K562 (cell line): ENCODE results near the gene RO60. TPM values are rescaled to one million over a fixed set of nuclear protein-coding genes. Genes with fewer than 3 reads are reported as not detected.
A peak's percentile ranks its signal among the peaks of the same experiment; 100 is the strongest.

ENCODE experiments used
- CXXC5 ChIP-seq: fragments of 250-450 bp; sonication (Bioruptor Pico); IDR thresholded peaks from 2 replicates; pipeline ENCODE4 v1.8.0; 2022; ENCODE audit warnings: inconsistent platforms, mild to moderate bottlenecking, moderate library complexity
- FOXK2 ChIP-seq, 2 experiments: fragments of 450-650 bp; IDR thresholded peaks in 1 of 2; conservative IDR thresholded peaks in 1 of 2; 2 replicates each; pipeline ENCODE4 v1.6.1; 2016; ENCODE audit warnings: low read depth in 2 of 2, mild to moderate bottlenecking in 1 of 2
- FOXO4 ChIP-seq: fragments of 450-650 bp; formaldehyde crosslinking; IDR thresholded peaks from 2 replicates; pipeline ENCODE4 v1.4.0; 2020; ENCODE audit warnings: mild to moderate bottlenecking, moderate library complexity
- GABPA ChIP-seq: fragments of 200-800 bp; sonication (Bioruptor generic); conservative IDR thresholded peaks from 2 replicates; pipeline ENCODE4 v1.6.1; 2016; ENCODE audit warnings: low read depth, missing genetic modification characterization, missing compliant biosample characterization
- PRMT5 ChIP-seq: sonication (generic); formaldehyde crosslinking; IDR thresholded peaks from 2 replicates; pipeline ENCODE4 v1.5.0; 2020; ENCODE audit warnings: missing genetic modification reagents
- SIN3A ChIP-seq, 2 experiments: fragments of 150-350 bp in 1 of 2; IDR thresholded peaks; 2 replicates each; pipeline ENCODE4 v1.6.1; 2011 to 2016; ENCODE audit warnings: borderline replicate concordance in 2 of 2, low read depth in 2 of 2, low read length in 2 of 2, mild to moderate bottlenecking in 2 of 2, moderate library complexity in 2 of 2; ENCODE audit not compliant: control insufficient read depth in 1 of 2
- SIX5 ChIP-seq, 2 experiments: IDR thresholded peaks; 2 replicates each; pipeline ENCODE4 v1.6.1; 2011; ENCODE audit warnings: low read length in 2 of 2, borderline replicate concordance in 1 of 2, low read depth in 1 of 2, mild to moderate bottlenecking in 1 of 2, moderate library complexity in 1 of 2; ENCODE audit not compliant: insufficient read depth in 1 of 2
- U2AF2 ChIP-seq: fragments of 200-400 bp; formaldehyde crosslinking; optimal IDR thresholded peaks from 2 replicates; pipeline ENCODE3; 2017; ENCODE audit warnings: low read depth, mild to moderate bottlenecking, low read length
- ZBTB7A ChIP-seq: IDR thresholded peaks from 2 replicates; pipeline ENCODE4 v1.6.1; 2011; ENCODE audit warnings: low read depth, mild to moderate bottlenecking, low read length, moderate library complexity, borderline replicate concordance; ENCODE audit not compliant: control insufficient read depth
- ZNF133 ChIP-seq: fragments of 250-450 bp; sonication (Bioruptor Pico); IDR thresholded peaks from 2 replicates; pipeline ENCODE4 v1.4.0; 2020; ENCODE audit warnings: mild to moderate bottlenecking
- ZNF75A ChIP-seq: fragments of 450-650 bp; formaldehyde crosslinking; IDR thresholded peaks from 2 replicates; pipeline ENCODE4 v1.4.0; 2020; ENCODE audit warnings: mild to moderate bottlenecking
- polyA plus RNA-seq, 8 experiments: library from polyadenylated mRNA; depleted of rRNA in 4 of 8; stranded (reverse) in 5 of 8; unstranded in 3 of 8; fragments of >200 nt; fragmentation: Nextera tagmentation in 2 of 8; fragmentation: Illumina TruSeq in 1 of 8; extraction: Ambion mirVana in 2 of 8; extraction: Trizol in 1 of 8; gene quantifications; 2 replicates each; pipeline versions ENCODE4 v1.2.1 to v1.2.3, GENCODE V29; 2011 to 2014; ENCODE audit warnings: inconsistent platforms in 1 of 8, missing spikeins in 1 of 8
- total RNA-seq, 7 experiments: library from RNA; depleted of rRNA in 6 of 7; stranded (reverse); fragments of >200 nt in 6 of 7; fragmentation: Illumina TruSeq in 2 of 7; extraction: Trizol in 2 of 7; gene quantifications; 2 replicates each; pipeline versions ENCODE4 v1.2.1 to v1.2.3, GENCODE V29; 2011 to 2021; ENCODE audit warnings: low replicate concordance in 1 of 7
- TF ChIP-seq, protein P1 (sequence below): sonication (generic); formaldehyde crosslinking; IDR thresholded peaks from 2 replicates; pipeline ENCODE4 v1.8.1; 2023; ENCODE audit warnings: missing genetic modification reagents, mild to moderate bottlenecking, borderline replicate concordance
- TF ChIP-seq, protein P2 (sequence below): fragments of 250-450 bp; sonication (Bioruptor Pico); IDR thresholded peaks from 2 replicates; pipeline ENCODE4 v1.9.0; 2021; ENCODE audit warnings: mild to moderate bottlenecking
- TF ChIP-seq, protein P3 (sequence below), 2 experiments: IDR thresholded peaks; 2 replicates each; pipeline ENCODE4 v1.6.1; 2011; ENCODE audit warnings: borderline replicate concordance in 1 of 2, control low read depth in 1 of 2, low read depth in 1 of 2, low read length in 1 of 2, mild to moderate bottlenecking in 1 of 2, mixed read lengths in 1 of 2, moderate library complexity in 1 of 2; ENCODE audit not compliant: insufficient read depth in 1 of 2, insufficient read length in 1 of 2, poor library complexity in 1 of 2, severe bottlenecking in 1 of 2; ENCODE audit errors: extremely low read depth in 1 of 2

RO60 gene
- total and polyA plus RNA-seq, 9 of the 15 experiments (the other 6 are each of a cell fraction or from before 2014, with no cell fraction given) = 24.9 to 187 (median 101) TPM

DNA sequence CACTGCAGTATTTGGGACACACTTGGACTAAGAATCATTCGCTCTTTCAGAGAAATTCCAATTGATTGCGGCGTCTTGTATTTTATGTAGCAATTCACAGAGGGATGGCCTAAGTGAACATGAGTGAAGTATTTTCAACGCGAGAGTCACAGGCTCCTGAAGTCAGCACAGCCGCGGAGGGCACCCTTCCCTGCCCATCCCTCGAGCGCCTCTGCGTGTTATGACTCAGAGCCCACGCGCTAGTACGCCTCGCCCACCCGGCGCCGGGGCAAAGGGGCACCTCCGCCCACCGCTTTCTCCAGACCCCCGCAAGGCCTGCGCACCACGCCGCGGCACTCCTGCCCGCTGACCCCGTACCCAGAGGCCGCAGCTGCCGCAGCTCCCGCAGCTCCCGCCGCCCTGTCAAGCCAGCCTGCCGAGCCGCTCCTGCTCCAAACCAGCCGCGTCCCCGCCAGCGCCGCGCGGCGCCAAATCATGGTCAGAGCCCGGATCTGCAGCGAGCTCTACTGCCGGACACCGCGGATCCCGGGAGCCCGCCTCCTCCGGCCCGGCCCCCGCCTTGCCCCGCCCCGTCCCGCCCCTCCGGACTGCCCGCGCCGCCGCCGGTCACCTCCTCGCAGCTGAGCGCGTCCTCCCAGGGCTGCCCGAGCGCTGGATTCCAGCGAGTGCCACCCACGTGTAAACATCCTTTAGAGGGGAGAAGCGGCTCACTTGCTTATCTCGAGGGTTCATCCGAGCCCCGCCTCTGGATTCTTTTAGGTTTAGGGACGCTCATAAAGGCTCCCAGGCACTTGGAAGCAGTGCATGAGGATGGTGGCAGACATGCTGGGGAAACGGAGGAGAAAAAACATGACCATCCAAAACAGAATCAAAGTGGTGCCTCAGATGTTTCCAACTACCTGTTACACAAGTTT, 45.8 kb downstream of the RO60 start, which contains the start of gene GLRX2 (continued):
- TF ChIP-seq ZBTB7A = 0 out of 2 replicates have a peak, but pooled peaks have one; percentile 53
- peak; percentile 44; the same call in 1 of the 2 replicates for TF ChIP-seq GABPA (tag)
- TF ChIP-seq CXXC5 (CRISPR knock-in tag) = peak; percentile 81
- no peak for TF ChIP-seq ZNF133 (CRISPR knock-in tag)
- TF ChIP-seq U2AF2 = no peak
- no peak for TF ChIP-seq FOXO4 (CRISPR knock-in tag)
- TF ChIP-seq SIN3A (IDR thresholded peaks at IDR 0.05; ENCODE audit: borderline replicate concordance in 2 of 2, control insufficient read depth in 1 of 2, low read depth in 2 of 2, low read length in 2 of 2) = peak; percentile 66 to 90; a peak in 2 of 4 replicates
- TF ChIP-seq PRMT5 (CRISPR knock-in tag) = no peak
- TF ChIP-seq ZNF75A = no peak
- TF ChIP-seq, protein P1, sequence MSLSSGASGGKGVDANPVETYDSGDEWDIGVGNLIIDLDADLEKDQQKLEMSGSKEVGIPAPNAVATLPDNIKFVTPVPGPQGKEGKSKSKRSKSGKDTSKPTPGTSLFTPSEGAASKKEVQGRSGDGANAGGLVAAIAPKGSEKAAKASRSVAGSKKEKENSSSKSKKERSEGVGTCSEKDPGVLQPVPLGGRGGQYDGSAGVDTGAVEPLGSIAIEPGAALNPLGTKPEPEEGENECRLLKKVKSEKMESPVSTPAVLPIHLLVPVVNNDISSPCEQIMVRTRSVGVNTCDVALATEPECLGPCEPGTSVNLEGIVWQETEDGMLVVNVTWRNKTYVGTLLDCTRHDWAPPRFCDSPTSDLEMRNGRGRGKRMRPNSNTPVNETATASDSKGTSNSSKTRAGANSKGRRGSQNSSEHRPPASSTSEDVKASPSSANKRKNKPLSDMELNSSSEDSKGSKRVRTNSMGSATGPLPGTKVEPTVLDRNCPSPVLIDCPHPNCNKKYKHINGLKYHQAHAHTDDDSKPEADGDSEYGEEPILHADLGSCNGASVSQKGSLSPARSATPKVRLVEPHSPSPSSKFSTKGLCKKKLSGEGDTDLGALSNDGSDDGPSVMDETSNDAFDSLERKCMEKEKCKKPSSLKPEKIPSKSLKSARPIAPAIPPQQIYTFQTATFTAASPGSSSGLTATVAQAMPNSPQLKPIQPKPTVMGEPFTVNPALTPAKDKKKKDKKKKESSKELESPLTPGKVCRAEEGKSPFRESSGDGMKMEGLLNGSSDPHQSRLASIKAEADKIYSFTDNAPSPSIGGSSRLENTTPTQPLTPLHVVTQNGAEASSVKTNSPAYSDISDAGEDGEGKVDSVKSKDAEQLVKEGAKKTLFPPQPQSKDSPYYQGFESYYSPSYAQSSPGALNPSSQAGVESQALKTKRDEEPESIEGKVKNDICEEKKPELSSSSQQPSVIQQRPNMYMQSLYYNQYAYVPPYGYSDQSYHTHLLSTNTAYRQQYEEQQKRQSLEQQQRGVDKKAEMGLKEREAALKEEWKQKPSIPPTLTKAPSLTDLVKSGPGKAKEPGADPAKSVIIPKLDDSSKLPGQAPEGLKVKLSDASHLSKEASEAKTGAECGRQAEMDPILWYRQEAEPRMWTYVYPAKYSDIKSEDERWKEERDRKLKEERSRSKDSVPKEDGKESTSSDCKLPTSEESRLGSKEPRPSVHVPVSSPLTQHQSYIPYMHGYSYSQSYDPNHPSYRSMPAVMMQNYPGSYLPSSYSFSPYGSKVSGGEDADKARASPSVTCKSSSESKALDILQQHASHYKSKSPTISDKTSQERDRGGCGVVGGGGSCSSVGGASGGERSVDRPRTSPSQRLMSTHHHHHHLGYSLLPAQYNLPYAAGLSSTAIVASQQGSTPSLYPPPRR (CRISPR knock-in tag) = peak; percentile 64; the same call in 1 of the 2 replicates
- TF ChIP-seq FOXK2 (conservative IDR thresholded peaks at IDR 0.05 in 1 of 2, IDR thresholded peaks at IDR 0.05 in 1 of 2; ENCODE audit: low read depth in 2 of 2) = peak; percentile 82 to 88
- TF ChIP-seq, protein P2, sequence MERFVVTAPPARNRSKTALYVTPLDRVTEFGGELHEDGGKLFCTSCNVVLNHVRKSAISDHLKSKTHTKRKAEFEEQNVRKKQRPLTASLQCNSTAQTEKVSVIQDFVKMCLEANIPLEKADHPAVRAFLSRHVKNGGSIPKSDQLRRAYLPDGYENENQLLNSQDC (CRISPR knock-in tag) = 0 out of 2 replicates have a peak, but pooled peaks have one; percentile 10
- TF ChIP-seq, protein P3, sequence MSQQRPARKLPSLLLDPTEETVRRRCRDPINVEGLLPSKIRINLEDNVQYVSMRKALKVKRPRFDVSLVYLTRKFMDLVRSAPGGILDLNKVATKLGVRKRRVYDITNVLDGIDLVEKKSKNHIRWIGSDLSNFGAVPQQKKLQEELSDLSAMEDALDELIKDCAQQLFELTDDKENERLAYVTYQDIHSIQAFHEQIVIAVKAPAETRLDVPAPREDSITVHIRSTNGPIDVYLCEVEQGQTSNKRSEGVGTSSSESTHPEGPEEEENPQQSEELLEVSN (IDR thresholded peaks at IDR 0.05; ENCODE audit: borderline replicate concordance in 1 of 2, extremely low read depth in 1 of 2, insufficient read depth in 1 of 2, insufficient read length in 1 of 2, low read depth in 1 of 2, low read length in 1 of 2, poor library complexity in 1 of 2, severe bottlenecking in 1 of 2) = peak; percentile 69 to 79
- TF ChIP-seq SIX5 (IDR thresholded peaks at IDR 0.05; ENCODE audit: borderline replicate concordance in 1 of 2, insufficient read depth in 1 of 2, low read depth in 1 of 2, low read length in 2 of 2) = no peak
